GM13977 (cell line): ENCODE data around the gene CDH7.

Source experiments
- DNase-seq: peaks from one replicate; pipeline ENCODE4 v3.0.0; 2012; ENCODE audit warnings: low spot score
- CTCF ChIP-seq: IDR thresholded peaks from 2 replicates; pipeline ENCODE4 v1.5.1; 2012; ENCODE audit warnings: mild to moderate bottlenecking, control low read depth; ENCODE audit not compliant: insufficient read depth; ENCODE audit errors: extremely low read depth, missing control alignments
- in situ Hi-C: fragments of 300-500 bp; cut with MboI; formaldehyde crosslinking; loops from one replicate; pipeline ENCODE4 v1.12.0; 2022; ENCODE audit warnings: low sequenced_read_pairs, low pct_unique_long_range_greater_than_20kb, mixed read lengths, inconsistent platforms; ENCODE audit not compliant: unreplicated experiment

CDH7 gene

GRCh38 chr18:65751155-65752085 is 608 bp downstream of the CDH7 start:
- in situ Hi-C loops, result no loop called here
- TF ChIP-seq CTCF, result no peak
- DNase-seq, result peak; percentile 33

GRCh38 chr18:65752625-65753325 is 2.0 kb downstream of the CDH7 start:
- DNase-seq, result no peak
- in situ Hi-C loops, result no loop called here

GRCh38 chr18:65753520-65753919 is 2.7 kb downstream of the CDH7 start:
- DNase-seq, result peak; percentile 57
- in situ Hi-C loops, result no loop called here
- TF ChIP-seq CTCF, result peak; percentile 52

More at GRCh38 chr18:65752625-65753325, 2.0 kb downstream of the CDH7 start:
- TF ChIP-seq CTCF, result no peak

DNA sequence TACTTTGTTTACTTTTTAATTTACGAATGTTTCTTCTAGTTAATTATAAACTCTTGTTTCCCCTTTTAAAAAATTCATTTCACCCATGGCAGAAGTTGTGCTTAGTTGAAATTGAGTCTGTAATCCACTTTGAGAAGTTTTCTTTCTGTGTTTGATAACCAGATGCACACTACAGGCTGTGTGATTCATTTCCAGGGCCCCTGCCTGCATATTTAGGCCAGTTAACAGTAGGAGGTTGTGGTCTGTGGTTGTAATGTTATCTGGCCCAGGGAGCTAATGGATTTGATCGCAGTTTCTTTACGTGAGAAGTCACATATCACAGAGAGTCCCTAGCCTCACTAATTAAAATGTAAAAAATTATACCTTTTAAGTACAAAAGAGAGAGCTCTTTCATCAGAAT is 3.3 kb downstream of the CDH7 start:
- in situ Hi-C loops, result no loop called here
- no peak for DNase-seq
- no peak for TF ChIP-seq CTCF

DNA sequence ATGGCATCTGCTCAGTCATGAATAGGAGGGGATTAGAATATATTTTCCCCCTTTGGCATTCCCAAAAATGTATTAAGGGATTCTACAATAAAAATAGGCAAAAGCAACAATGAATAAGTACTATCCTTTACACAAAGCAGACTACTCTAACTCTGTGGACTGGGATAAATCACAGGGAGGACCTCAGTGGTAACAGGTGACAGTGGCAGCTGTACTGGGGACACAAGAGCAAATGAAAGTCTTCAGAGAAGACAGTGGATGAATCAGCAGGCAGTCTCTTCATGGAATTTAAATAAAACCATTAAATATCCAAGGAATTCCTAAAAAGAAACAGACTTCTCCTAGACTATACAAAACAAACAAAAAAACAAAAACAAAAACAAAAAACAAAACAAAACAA is 4.8 kb downstream of the CDH7 start:
- in situ Hi-C loops, result no loop called here
- TF ChIP-seq CTCF, result no peak

GRCh38 chr18:65760457-65760856 is 9.6 kb downstream of the CDH7 start:
- in situ Hi-C loops, result no loop called here
- DNase-seq, result no peak
- TF ChIP-seq CTCF, result no peak

More for the DNA sequence above, 4.8 kb downstream of the CDH7 start:
- no peak for DNase-seq
